GM10847 (cell line): ENCODE data around the gene GKN1.

Source experiments
- POLR2A ChIP-seq: IDR thresholded peaks from 2 replicates; pipeline ENCODE4 v1.6.1; 2011; ENCODE audit not compliant: insufficient read length; ENCODE audit errors: extremely low read depth

GKN1 gene, protein sequence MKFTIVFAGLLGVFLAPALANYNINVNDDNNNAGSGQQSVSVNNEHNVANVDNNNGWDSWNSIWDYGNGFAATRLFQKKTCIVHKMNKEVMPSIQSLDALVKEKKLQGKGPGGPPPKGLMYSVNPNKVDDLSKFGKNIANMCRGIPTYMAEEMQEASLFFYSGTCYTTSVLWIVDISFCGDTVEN

DNA sequence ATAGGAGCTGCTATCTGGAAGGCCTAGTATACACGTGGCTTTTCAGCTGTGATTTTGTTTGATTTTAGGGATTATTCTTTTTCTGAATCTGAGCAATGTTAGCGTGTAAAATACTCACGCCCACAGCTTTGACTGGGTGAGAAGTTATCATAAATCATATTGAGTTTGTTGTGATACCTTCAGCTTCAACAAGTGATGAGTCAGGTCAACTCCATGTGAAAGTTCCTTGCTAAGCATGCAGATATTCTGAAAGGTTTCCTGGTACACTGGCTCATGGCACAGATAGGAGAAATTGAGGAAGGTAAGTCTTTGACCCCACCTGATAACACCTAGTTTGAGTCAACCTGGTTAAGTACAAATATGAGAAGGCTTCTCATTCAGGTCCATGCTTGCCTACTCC, at the start of gene GKN1:
Gene GKN1, plus strand, starts transcription at position 386 of the 400 bp plus-strand sequence. CDS start 42 bp downstream, outside the sequence.
- no peak for TF ChIP-seq POLR2A

- no peak for TF ChIP-seq POLR2A
Observed at GRCh38 chr2:68925295-68925896, 49.0 kb upstream of the GKN1 start.

GRCh38 chr2:68926796-68927195, 47.6 kb upstream of the GKN1 start:
- TF ChIP-seq POLR2A: no peak

DNA sequence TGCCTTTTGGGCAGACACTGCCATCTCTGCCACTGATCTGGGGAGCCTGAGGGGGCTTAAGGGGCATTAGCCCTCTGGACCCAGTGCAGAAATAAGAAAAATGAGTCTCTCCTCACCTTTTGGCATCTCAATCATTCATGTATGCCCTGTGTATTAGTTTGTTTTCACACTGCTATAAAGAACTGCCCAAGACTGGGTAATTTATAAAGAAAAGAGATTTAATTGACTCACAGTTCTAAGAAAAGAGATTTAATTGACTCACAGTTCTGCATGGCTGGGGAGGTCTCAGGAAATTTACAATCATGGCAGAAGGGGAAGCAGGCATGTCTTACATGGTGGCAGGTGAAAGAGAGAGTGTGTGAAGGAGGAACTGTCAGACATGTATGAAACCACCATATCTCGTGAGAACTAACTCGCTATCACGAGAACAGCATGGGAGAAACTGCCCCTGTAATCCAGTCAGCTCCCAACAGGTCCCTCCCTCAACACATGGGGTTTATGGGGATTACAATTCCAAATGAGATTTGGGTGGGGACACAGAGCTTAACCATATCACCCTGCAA, 43.2 kb upstream of the GKN1 start:
- no peak for TF ChIP-seq POLR2A

- no peak for TF ChIP-seq POLR2A
Observed at GRCh38 chr2:68931799-68932198, 42.6 kb upstream of the GKN1 start.

DNA sequence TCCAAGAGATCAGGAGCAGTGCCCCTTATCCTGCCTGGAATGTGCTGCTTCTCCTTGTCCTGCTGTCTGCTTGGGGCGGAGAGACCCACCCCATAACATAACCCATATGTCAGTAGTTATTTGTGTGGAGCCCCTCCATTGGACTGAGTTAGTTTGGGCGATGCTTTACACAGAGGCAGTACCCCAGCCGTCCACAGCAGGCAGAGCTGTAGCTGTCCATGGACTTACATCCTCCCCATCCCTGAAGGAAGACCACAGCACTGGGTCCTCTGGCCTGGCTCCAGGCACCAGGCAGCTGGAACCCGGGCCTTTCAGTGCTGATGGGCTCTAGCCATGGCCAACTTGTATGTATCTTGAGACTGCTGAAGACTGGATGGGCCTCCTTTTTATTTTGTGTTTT, 42.0 kb upstream of the GKN1 start:
- no peak for TF ChIP-seq POLR2A

- no peak for TF ChIP-seq POLR2A
Observed at GRCh38 chr2:68934021-68934420, 40.4 kb upstream of the GKN1 start.

GRCh38 chr2:68935471-68935870, 39.0 kb upstream of the GKN1 start:
- no peak for TF ChIP-seq POLR2A

- TF ChIP-seq POLR2A: no peak
Observed at GRCh38 chr2:68936427-68936826, 38.0 kb upstream of the GKN1 start.

DNA sequence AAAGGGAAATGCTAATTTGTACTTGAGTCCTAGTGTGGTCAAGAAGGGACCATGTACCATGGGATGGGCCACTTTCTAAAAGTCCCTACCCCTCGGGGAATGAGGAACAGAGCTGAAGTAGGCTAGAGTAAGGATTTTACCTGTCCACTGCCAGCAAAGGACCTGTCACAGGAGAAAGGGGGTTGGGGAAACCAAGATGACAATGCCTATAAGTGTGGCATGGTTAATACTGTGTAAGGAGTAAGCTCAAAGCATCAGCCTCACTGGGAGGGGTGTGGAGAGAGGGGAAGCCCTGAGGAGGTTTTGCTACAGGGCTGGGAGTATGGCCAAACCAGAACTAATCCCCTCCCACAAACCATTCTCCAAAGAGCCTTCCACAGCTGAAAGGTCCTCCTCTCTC, 37.5 kb upstream of the GKN1 start:
- no peak for TF ChIP-seq POLR2A

DNA sequence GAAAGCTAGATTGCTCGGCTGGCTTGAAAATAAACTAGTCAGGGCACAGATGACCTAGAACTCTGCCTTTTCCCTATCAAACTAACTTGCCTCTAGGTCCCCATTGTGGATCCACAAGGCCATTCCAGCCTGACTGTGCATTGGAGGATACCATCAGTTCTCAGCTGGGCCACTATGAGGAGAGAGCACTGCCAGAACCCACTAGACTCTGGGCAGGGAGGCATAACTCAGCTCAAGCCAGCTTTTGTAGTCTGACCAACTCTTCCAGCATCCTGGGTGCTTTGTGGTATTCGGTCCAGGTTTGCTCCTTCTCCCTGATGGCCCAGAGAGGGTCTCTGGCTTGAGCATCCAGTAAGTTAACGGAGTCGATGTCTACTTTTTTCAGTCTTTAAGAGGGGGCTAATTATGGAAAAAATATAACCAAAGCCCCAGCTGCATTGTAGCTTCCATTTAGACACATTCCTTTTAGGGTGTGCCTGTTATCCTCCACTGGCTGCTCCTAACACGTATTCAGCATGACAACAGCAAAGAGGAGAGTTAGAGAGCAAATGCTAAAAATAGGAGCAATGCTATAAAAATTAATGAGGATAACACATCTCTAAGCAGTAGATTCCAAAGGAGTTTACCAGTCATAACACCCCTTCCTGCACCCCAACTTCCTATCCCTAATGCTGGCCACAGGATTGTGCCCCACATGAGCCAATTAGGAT, 36.9 kb upstream of the GKN1 start:
- TF ChIP-seq POLR2A: no peak

DNA sequence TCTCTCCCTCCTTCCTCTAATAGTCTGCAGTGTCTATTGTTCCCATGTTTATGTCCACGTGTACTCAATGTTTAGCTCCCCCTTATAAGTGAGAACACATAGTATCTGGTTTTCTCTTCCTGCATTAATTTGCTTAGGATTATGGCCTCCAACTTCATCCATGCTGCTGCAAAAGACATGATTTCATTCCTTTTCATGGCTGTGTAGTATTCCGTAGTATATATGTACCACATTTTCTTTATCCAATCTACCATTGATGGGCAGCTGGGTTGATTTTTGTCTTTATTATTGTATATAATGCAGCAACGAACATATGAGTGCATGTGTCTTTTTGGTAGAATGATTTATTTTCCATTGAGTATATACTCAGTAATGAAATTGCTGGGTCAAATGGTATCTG, 35.5 kb upstream of the GKN1 start:
- TF ChIP-seq POLR2A: no peak

DNA sequence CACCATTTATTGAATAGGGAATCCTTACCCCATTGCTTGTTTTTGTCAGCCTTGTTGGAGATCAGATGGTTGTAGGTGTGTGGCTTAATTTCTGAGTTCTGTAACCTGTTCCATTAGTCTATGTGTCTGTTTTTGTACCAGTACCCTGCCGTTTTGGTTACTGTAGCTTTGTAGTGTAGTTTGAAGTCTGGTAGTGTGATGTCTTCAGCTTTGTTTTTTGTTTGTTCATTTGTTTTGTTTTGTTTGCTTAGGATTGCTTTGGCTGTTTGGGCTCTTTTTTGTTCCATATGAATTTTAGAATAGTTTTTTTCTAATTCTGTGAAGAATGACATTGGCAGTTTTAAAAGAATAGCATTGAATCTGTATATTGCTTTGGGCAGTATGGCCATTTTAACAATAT, 34.5 kb upstream of the GKN1 start:
- no peak for TF ChIP-seq POLR2A

- no peak for TF ChIP-seq POLR2A
Observed at GRCh38 chr2:68940369-68940768, 34.1 kb upstream of the GKN1 start.

GRCh38 chr2:68942827-68943226, 31.6 kb upstream of the GKN1 start:
- no peak for TF ChIP-seq POLR2A

- TF ChIP-seq POLR2A: no peak
Observed at GRCh38 chr2:68943581-68944568, 30.6 kb upstream of the GKN1 start.

GRCh38 chr2:68946117-68946516, 28.3 kb upstream of the GKN1 start:
- TF ChIP-seq POLR2A: no peak
